RWPE1 (cell line): ENCODE results near the gene CCNL1.
A peak's percentile ranks its signal among the peaks of the same experiment; 100 is the strongest.
"Not testable (repeated sequence)": the region's sequence is repeated elsewhere in the genome, so short reads cannot be mapped to it uniquely, and the experiment has no call there.

ENCODE experiments used
- CTCF ChIA-PET: fragments of 350-600 bp; sonication (Branson Sonifier 250); formaldehyde crosslinking; extraction: SDS; loops from one replicate; lab custom pipeline; 2021; lab: Yijun Ruan, JAX
- POLR2A ChIA-PET: fragments of 400-600 bp; formaldehyde crosslinking; extraction: SDS; loops from one replicate; lab custom pipeline; 2020; ENCODE audit warnings: antibody characterized with exemption; ENCODE audit not compliant: low non-redundant PET; lab: Yijun Ruan, JAX
- DNase-seq: peaks from one replicate; pipeline ENCODE4 v3.0.0; 2012; ENCODE audit warnings: low spot score
- H3K27ac ChIP-seq: fragments of 450-650 bp; 2 replicates; pipeline ENCODE4 v1.5.1; 2017
- CTCF ChIP-seq: fragments of 450-650 bp; conservative IDR thresholded peaks from 2 replicates; pipeline ENCODE4 v1.5.1; 2017; ENCODE audit warnings: low read depth, mild to moderate bottlenecking

CCNL1 gene

GRCh38 chr3:157176934-157177333 is 17.0 kb upstream of the CCNL1 start:
- POLR2A ChIA-PET: interaction anchor here (3.6 kb wide), 1 partner anchor 16 kb away, joined by 76 read pairs; the partner anchor contains the start of gene CCNL1
- TF ChIP-seq CTCF: no peak
- CTCF ChIA-PET: interaction anchor here (0.5 kb wide), 1 partner anchor 180 kb away, joined by 3 read pairs; no protein-coding TSS in a partner anchor
- DNase-seq: no peak
- H3K27ac ChIP-seq: no peak overlapping the region

- peak; percentile 45 for DNase-seq
- no peak for TF ChIP-seq CTCF
- POLR2A ChIA-PET: interaction anchor here (3.6 kb wide), 1 partner anchor 15 kb away, joined by 76 read pairs; the partner anchor contains the start of gene CCNL1
- peak overlapping the region; percentile 91 for H3K27ac ChIP-seq
- CTCF ChIA-PET: interaction anchor here (1.8 kb wide), 1 partner anchor 26 kb away, joined by 4 read pairs; no protein-coding TSS in a partner anchor
These were observed 16.0 kb upstream of the CCNL1 start for GRCh38 chr3:157175691-157176507.

- H3K27ac ChIP-seq: peak overlapping the region; percentile 91
- ChIA-PET CTCF (interaction anchor here (0.6 to 1.8 kb wide), 4 partner anchors 27 to 1032 kb away, joined by 3 to 4 read pairs (median 4); no protein-coding TSS in a partner anchor), POLR2A (interaction anchor here (1.2 to 3.6 kb wide), 2 partner anchors 14 to 620 kb away, joined by 3 to 76 read pairs; partner anchors contain the start of genes CCNL1 and SSR3)
- no peak for TF ChIP-seq CTCF
- DNase-seq: peak; percentile 95
These were observed 14.9 kb upstream of the CCNL1 start for GRCh38 chr3:157174649-157175498.

DNA sequence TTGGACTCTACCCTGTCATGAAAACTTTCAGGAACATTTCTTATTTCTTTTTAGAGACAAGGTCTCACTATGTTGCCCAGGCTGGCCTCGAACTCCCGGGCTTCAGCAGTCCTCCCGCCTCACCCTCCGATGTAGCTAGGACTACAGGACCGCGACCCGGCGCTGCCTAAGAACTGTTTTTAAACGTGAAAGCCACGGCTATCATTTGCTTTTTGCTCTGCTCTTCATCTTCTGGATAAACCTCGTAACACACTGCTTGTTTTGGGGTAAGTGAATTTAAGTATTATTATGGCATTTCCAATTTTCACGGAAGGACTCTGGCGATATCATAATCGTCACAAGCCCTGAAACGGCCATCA is 14.3 kb upstream of the CCNL1 start:
- no peak for DNase-seq
- TF ChIP-seq CTCF: no peak
- ChIA-PET POLR2A (interaction anchor here (1.2 to 3.6 kb wide), 2 partner anchors 14 to 619 kb away, joined by 3 to 76 read pairs; partner anchors contain the start of genes CCNL1 and SSR3), CTCF (interaction anchor here (0.6 to 0.7 kb wide), 3 partner anchors 325 to 1032 kb away, joined by 3 to 4 read pairs (median 4); no protein-coding TSS in a partner anchor)
- peak overlapping the region; percentile 91 for H3K27ac ChIP-seq

- CTCF ChIA-PET, H3K27ac ChIP-seq, DNase-seq: not testable (repeated sequence)
- POLR2A ChIA-PET: interaction anchor here (3.6 kb wide), 1 partner anchor 13 kb away, joined by 76 read pairs; the partner anchor contains the start of gene CCNL1
These were observed 13.4 kb upstream of the CCNL1 start for GRCh38 chr3:157173343-157173742.

- POLR2A ChIA-PET: no interaction called here
These were observed 12.8 kb upstream of the CCNL1 start for GRCh38 chr3:157172746-157173145.

More at GRCh38 chr3:157172746-157173145, 12.8 kb upstream of the CCNL1 start:
- CTCF ChIA-PET: no interaction called here
- DNase-seq: no peak
- no peak overlapping the region for H3K27ac ChIP-seq
- TF ChIP-seq CTCF: no peak
